Neural cell (in vitro differentiated cells): ENCODE measurements around the gene TAS2R46.

Experiments
- CTCF ChIP-seq: fragments of 450-650 bp; IDR thresholded peaks from 2 replicates; pipeline ENCODE4 v1.5.1; 2014; ENCODE audit warnings: antibody characterized with exemption, mild to moderate bottlenecking, moderate library complexity; ENCODE audit not compliant: poor library complexity, severe bottlenecking
- EP300 ChIP-seq: fragments of 450-650 bp; conservative IDR thresholded peaks from 2 replicates; pipeline ENCODE4 v1.6.1; 2014; ENCODE audit warnings: antibody characterized with exemption, mild to moderate bottlenecking, moderate library complexity; ENCODE audit not compliant: poor library complexity, severe bottlenecking
- EZH2 ChIP-seq: fragments of 200-600, 300-800 bp; shearing (Covaris generic), sonication (generic); IDR thresholded peaks from 2 replicates; pipeline ENCODE4 v1.6.1; 2014; ENCODE audit warnings: antibody characterized with exemption, low read length, borderline replicate concordance, mild to moderate bottlenecking; ENCODE audit not compliant: insufficient read depth, poor library complexity, severe bottlenecking
- MXI1 ChIP-seq: fragments of 450-650 bp; conservative IDR thresholded peaks from 2 replicates; pipeline ENCODE4 v1.6.1; 2014; ENCODE audit warnings: antibody characterized with exemption, mild to moderate bottlenecking; ENCODE audit not compliant: poor library complexity, severe bottlenecking
- POLR2AphosphoS5 ChIP-seq: IDR thresholded peaks from 2 replicates; pipeline ENCODE4 v1.6.1; 2012
- RAD21 ChIP-seq: fragments of 450-650 bp; conservative IDR thresholded peaks from 2 replicates; pipeline ENCODE4 v1.6.1; 2014; ENCODE audit warnings: antibody characterized with exemption, mild to moderate bottlenecking, moderate library complexity
- REST ChIP-seq: IDR thresholded peaks from 2 replicates; pipeline ENCODE4 v1.6.1; 2012; ENCODE audit warnings: borderline replicate concordance
- SMC3 ChIP-seq: fragments of 450-650 bp; conservative IDR thresholded peaks from 2 replicates; pipeline ENCODE4 v1.6.1; 2014; ENCODE audit warnings: antibody characterized with exemption, mild to moderate bottlenecking, moderate library complexity; ENCODE audit not compliant: poor library complexity
- TAF1 ChIP-seq: IDR thresholded peaks from 2 replicates; pipeline ENCODE4 v1.6.1; 2012; ENCODE audit warnings: low read depth

GRCh38 chr12:11022520-11022919 is 39.6 kb downstream of the TAS2R46 start, which contains the start of gene TAS2R19:
- TF ChIP-seq CTCF (no peak), EZH2 (no peak), POLR2AphosphoS5 (no peak), REST (no peak), EP300 (no peak), SMC3 (no peak), TAF1 (no peak), RAD21 (no peak), MXI1 (no peak)
